Activated CD4-positive, alpha-beta memory T cell treated with anti-CD3 and anti-CD28 coated beads for 36 hours (primary cell): ENCODE results near the gene MARK3. TPM values are rescaled to one million over a fixed set of nuclear protein-coding genes. Genes with fewer than 3 reads are reported as not detected.

Source experiments
- CTCF ChIA-PET: fragments of 350-600 bp; sonication (Branson Sonifier 250); formaldehyde crosslinking; loops from one replicate; lab custom pipeline; 2021; ENCODE audit warnings: antibody characterized with exemption, inconsistent platforms; lab: Charles Lee
- POLR2A ChIA-PET: fragments of 350-600 bp; sonication (Branson Sonifier 250); formaldehyde crosslinking; loops from one replicate; lab custom pipeline; 2021; ENCODE audit warnings: antibody characterized with exemption; lab: Charles Lee
- DNase-seq: peaks from one replicate; pipeline ENCODE4 v3.0.0-alpha.2; 2020
- H3K27ac Mint-ChIP-seq: one replicate; pipeline ENCODE4 v1.8.0; 2021; ENCODE audit warnings: mixed read lengths
- H3K27me3 Mint-ChIP-seq: one replicate; pipeline ENCODE4 v1.8.0; 2021; ENCODE audit warnings: mixed read lengths
- H3K36me3 Mint-ChIP-seq: one replicate; pipeline ENCODE4 v1.8.0; 2021; ENCODE audit warnings: mixed read lengths
- H3K4me1 Mint-ChIP-seq: one replicate; pipeline ENCODE4 v1.8.0; 2021; ENCODE audit warnings: low read depth, mixed read lengths
- H3K4me3 Mint-ChIP-seq: one replicate; pipeline ENCODE4 v1.8.0; 2021; ENCODE audit warnings: mild to moderate bottlenecking, mixed read lengths
- H3K9me3 Mint-ChIP-seq: one replicate; pipeline ENCODE4 v1.8.0; 2021; ENCODE audit warnings: mixed read lengths
- intact Hi-C: fragments of 100-400 bp; cut with micrococcal nuclease; formaldehyde crosslinking; loops from one replicate; pipeline ENCODE4 v1.15.1; 2023
- total RNA-seq, 2 experiments: library from RNA; stranded (reverse); gene quantifications; one replicate each; pipeline ENCODE4 v1.2.3, GENCODE V29; 2021

The MARK3 gene
- total RNA-seq, 2 experiments from 2014 or later = 63.4 to 69.1 TPM

- Mint-ChIP-seq H3K9me3 (no peaks in the 10 kb centered on the region), H3K4me3 (no peak overlapping the region), H3K27me3 (no peaks in the 10 kb centered on the region), H3K4me1 (no peaks in the 10 kb centered on the region), H3K36me3 (no peaks in the 10 kb centered on the region), H3K27ac (no peak overlapping the region)
- DNase-seq = peak; percentile 76
- CTCF ChIA-PET = interaction anchor here (0.7 to 6.5 kb wide), 11 partner anchors 10 to 58 kb away, joined by 3 to 63 read pairs (median 4); partner anchors contain the start of gene BAG5
- intact Hi-C loops = loop anchor here (1.0 to 2.0 kb wide), 2 partner anchors 28 to 47 kb away; no protein-coding TSS in a partner anchor
- POLR2A ChIA-PET = no interaction called here
These were observed 161.6 kb downstream of the MARK3 start for GRCh38 chr14:103546652-103547454.

GRCh38 chr14:103547455-103547940 is 162.3 kb downstream of the MARK3 start:
- intact Hi-C loops = loop anchor here (2.0 kb wide), 1 partner anchor 29 kb away; no protein-coding TSS in a partner anchor

GRCh38 chr14:103547941-103548462 is 162.8 kb downstream of the MARK3 start:
- POLR2A ChIA-PET = no interaction called here
- no peaks in the 10 kb centered on the region for H3K4me1 Mint-ChIP-seq
- intact Hi-C loops = loop anchor here (2.0 kb wide), 1 partner anchor 29 kb away; no protein-coding TSS in a partner anchor
- no peaks in the 10 kb centered on the region for H3K9me3 Mint-ChIP-seq
- CTCF ChIA-PET = interaction anchor here (0.9 to 6.5 kb wide), 4 partner anchors 11 to 59 kb away, joined by 3 to 63 read pairs (median 4); partner anchors contain the start of gene BAG5
- DNase-seq = no peak
- H3K36me3 Mint-ChIP-seq = no peaks in the 10 kb centered on the region
- H3K4me3 Mint-ChIP-seq = no peak overlapping the region
- no peaks in the 10 kb centered on the region for H3K27me3 Mint-ChIP-seq
- H3K27ac Mint-ChIP-seq = no peak overlapping the region

More at GRCh38 chr14:103547455-103547940, 162.3 kb downstream of the MARK3 start:
- ChIA-PET POLR2A (no interaction called here), CTCF (interaction anchor here (0.7 to 6.5 kb wide), 9 partner anchors 10 to 58 kb away, joined by 3 to 63 read pairs (median 4); partner anchors contain the start of gene BAG5)
- Mint-ChIP-seq H3K9me3 (no peaks in the 10 kb centered on the region), H3K27me3 (no peaks in the 10 kb centered on the region), H3K4me3 (no peak overlapping the region), H3K4me1 (no peaks in the 10 kb centered on the region), H3K36me3 (no peaks in the 10 kb centered on the region), H3K27ac (no peak overlapping the region)
- no peak for DNase-seq

GRCh38 chr14:103548463-103549351 is 163.5 kb downstream of the MARK3 start:
- H3K4me1 Mint-ChIP-seq = no peaks in the 10 kb centered on the region
- ChIA-PET POLR2A (no interaction called here), CTCF (interaction anchor here (0.6 to 6.5 kb wide), 3 partner anchors 13 to 39 kb away, joined by 3 to 63 read pairs (median 6); partner anchors contain the start of gene BAG5)
- intact Hi-C loops = no loop called here
- no peak overlapping the region for H3K4me3 Mint-ChIP-seq
- no peak overlapping the region for H3K27ac Mint-ChIP-seq
- no peaks in the 10 kb centered on the region for H3K9me3 Mint-ChIP-seq
- H3K36me3 Mint-ChIP-seq = no peaks in the 10 kb centered on the region
- DNase-seq = no peak
- no peaks in the 10 kb centered on the region for H3K27me3 Mint-ChIP-seq

- DNase-seq = no peak
- Mint-ChIP-seq H3K4me1 (no peaks in the 10 kb centered on the region), H3K27ac (no peak overlapping the region), H3K9me3 (no peaks in the 10 kb centered on the region), H3K27me3 (no peaks in the 10 kb centered on the region), H3K4me3 (no peak overlapping the region), H3K36me3 (no peaks in the 10 kb centered on the region)
- POLR2A ChIA-PET = interaction anchor here (1.1 kb wide), 1 partner anchor 13 kb away, joined by 3 read pairs; the partner anchor contains the start of genes BAG5 and COA8
- CTCF ChIA-PET = interaction anchor here (0.6 to 1.0 kb wide), 2 partner anchors 19 to 38 kb away, joined by 3 read pairs; no protein-coding TSS in a partner anchor
- intact Hi-C loops = no loop called here
These were observed 164.4 kb downstream of the MARK3 start for GRCh38 chr14:103549361-103550311.

- no peaks in the 10 kb centered on the region for H3K9me3 Mint-ChIP-seq
- no peak overlapping the region for H3K4me3 Mint-ChIP-seq
- DNase-seq = no peak
- POLR2A ChIA-PET = interaction anchor here (1.1 kb wide), 1 partner anchor 12 kb away, joined by 3 read pairs; the partner anchor contains the start of genes BAG5 and COA8
- H3K36me3 Mint-ChIP-seq = no peaks in the 10 kb centered on the region
- H3K27me3 Mint-ChIP-seq = no peaks in the 10 kb centered on the region
- H3K4me1 Mint-ChIP-seq = no peaks in the 10 kb centered on the region
- CTCF ChIA-PET = interaction anchor here (1.0 to 2.7 kb wide), 2 partner anchors 20 to 32 kb away, joined by 3 to 12 read pairs; no protein-coding TSS in a partner anchor
- intact Hi-C loops = no loop called here
- no peak overlapping the region for H3K27ac Mint-ChIP-seq
These were observed 165.5 kb downstream of the MARK3 start for GRCh38 chr14:103550451-103551337.

- Mint-ChIP-seq H3K4me1 (no peaks in the 10 kb centered on the region), H3K27ac (no peak overlapping the region)
- POLR2A ChIA-PET = no interaction called here
These were observed 166.1 kb downstream of the MARK3 start for GRCh38 chr14:103551338-103551762.

GRCh38 chr14:103552011-103552845 is 167.0 kb downstream of the MARK3 start:
- Mint-ChIP-seq H3K4me1 (peaks cover 3% of the 10 kb centered on the region), H3K36me3 (no peaks in the 10 kb centered on the region), H3K27me3 (no peaks in the 10 kb centered on the region), H3K4me3 (no peak overlapping the region), H3K9me3 (no peaks in the 10 kb centered on the region), H3K27ac (no peak overlapping the region)
- POLR2A ChIA-PET = no interaction called here
- no peak for DNase-seq
- intact Hi-C loops = no loop called here
- CTCF ChIA-PET = interaction anchor here (2.7 kb wide), 1 partner anchor 34 kb away, joined by 12 read pairs; no protein-coding TSS in a partner anchor

More at GRCh38 chr14:103551338-103551762, 166.1 kb downstream of the MARK3 start:
- no peak for DNase-seq
- H3K36me3 Mint-ChIP-seq = no peaks in the 10 kb centered on the region
- intact Hi-C loops = no loop called here
- no peak overlapping the region for H3K4me3 Mint-ChIP-seq
- CTCF ChIA-PET = interaction anchor here (2.7 kb wide), 1 partner anchor 33 kb away, joined by 12 read pairs; no protein-coding TSS in a partner anchor
- H3K27me3 Mint-ChIP-seq = no peaks in the 10 kb centered on the region
- H3K9me3 Mint-ChIP-seq = no peaks in the 10 kb centered on the region

- H3K4me1 Mint-ChIP-seq = peaks cover 7% of the 10 kb centered on the region
- no peak overlapping the region for H3K27ac Mint-ChIP-seq
- POLR2A ChIA-PET = no interaction called here
- no peaks in the 10 kb centered on the region for H3K27me3 Mint-ChIP-seq
- intact Hi-C loops = no loop called here
- DNase-seq = no peak
- no peaks in the 10 kb centered on the region for H3K9me3 Mint-ChIP-seq
- CTCF ChIA-PET = interaction anchor here (0.6 to 2.7 kb wide), 3 partner anchors 34 to 459 kb away, joined by 3 to 12 read pairs (median 4); partner anchors contain the start of gene EXOC3L4
- no peak overlapping the region for H3K4me3 Mint-ChIP-seq
- no peaks in the 10 kb centered on the region for H3K36me3 Mint-ChIP-seq
These were observed 167.6 kb downstream of the MARK3 start for GRCh38 chr14:103552846-103553210.
